ENCODE measurements around the gene TENM3.

DNA sequence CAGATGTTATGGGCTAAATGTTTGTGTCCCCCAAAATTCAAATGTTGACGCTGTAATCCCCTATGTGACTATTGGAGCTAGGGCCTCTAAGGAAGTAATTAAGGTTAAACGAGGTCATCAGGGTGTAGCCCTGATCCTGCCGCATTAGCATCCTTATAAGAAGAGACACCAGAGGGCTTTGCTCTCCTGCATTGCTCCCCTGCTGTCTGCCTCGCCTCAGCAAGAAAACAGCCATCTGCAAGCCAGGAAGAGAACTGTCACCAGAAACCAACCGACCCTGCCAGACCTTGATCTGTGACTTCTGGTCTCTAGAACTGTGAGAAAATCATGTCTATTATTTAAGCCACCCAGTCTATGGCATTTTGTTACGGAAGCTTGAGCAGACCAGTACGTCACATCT lies 342.1 kb downstream of the TENM3 start:
- no peak for TF ChIP-seq CTCF (IDR thresholded peaks at IDR 0.05)
- no peak for TF ChIP-seq POLR2AphosphoS5 (IDR thresholded peaks at IDR 0.05; ENCODE audit: insufficient read depth in 1 of 2, low read depth in 1 of 2)
- no peak for TF ChIP-seq POLR2A (IDR thresholded peaks at IDR 0.05)

All from vagina (tissue), 2 donors.